Activated gamma-delta T cell (primary cell): ENCODE results near the gene MATR3.
"Not testable (repeated sequence)": the region's sequence is repeated elsewhere in the genome, so short reads cannot be mapped to it uniquely, and the experiment has no call there.

Source experiments
- DNase-seq: peaks from one replicate; lab custom pipeline; 2025; lab: John Stamatoyannopoulos, UW

The MATR3 gene

GRCh38 chr5:139296198-139296597, 2.7 kb downstream of the MATR3 start:
- no peak for DNase-seq

- no peak for DNase-seq
Measured at GRCh38 chr5:139296862-139297326, 3.4 kb downstream of the MATR3 start.

GRCh38 chr5:139297439-139298133, 4.0 kb downstream of the MATR3 start:
- DNase-seq: no peak

- DNase-seq: no peak
Measured at GRCh38 chr5:139298242-139298641, 4.7 kb downstream of the MATR3 start.

DNA sequence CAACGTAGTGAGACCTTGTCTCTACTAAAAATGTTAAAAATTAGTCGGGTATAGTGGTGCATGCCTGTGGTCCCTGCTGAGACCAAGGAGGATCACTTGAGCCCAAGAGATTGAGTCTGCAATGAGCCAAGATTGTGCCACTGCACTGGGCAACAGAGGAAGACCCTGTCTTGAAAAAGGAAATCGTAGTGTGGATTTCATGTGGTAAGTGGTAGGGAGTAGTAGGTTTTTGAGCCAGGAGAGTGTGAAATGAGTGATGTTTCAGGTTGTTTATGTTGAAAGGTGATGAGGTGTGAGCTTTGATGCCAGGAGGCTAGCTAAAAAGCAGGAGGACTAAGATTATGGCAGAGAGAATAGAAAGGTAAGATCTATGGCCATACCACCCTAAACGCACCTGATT, 5.9 kb downstream of the MATR3 start:
- no peak for DNase-seq

- DNase-seq: no peak
Measured at GRCh38 chr5:139301808-139302499, 8.4 kb downstream of the MATR3 start.

DNA sequence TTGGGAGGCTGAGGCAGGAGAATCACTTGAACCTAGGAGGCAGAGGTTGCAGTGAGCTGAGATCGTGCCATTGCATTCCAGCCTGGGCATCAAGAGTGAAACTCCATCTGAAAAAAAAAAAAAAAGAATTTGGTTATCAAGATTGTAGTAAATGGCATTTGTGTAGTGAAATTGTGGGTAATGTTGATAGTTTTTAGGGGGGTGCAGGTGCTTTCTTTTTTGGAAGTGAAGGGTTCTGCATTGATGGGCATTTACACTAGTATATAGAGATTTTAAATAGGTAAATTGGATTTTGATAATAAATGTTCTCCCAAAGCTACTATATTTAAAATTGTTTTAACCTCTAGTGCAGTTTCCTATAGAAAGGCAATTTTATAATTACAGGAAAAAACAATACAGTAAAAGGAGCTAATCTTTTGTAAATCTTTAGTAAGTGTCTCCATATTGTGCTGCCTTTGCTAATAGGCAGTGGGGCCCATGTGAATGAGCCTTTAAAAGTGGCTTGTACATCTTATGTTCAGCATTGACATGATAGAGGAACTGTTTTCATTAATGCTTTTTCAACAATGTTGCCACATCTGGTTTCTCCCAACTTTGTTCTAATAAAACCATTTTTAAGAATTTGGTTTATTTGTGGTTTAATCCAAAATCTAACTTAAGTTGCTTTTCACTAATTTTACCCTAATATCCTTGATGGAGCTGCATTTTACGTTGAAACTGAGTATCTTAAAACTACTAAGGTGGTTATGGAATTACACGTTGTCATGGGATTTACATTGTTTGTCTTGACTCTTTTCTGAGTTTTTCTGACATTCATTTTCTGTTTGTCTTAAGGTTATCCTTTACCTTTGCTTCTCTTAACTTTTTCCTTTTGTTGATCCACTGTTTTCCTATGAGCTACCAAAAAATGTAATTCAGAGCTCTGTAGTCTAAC, 11.1 kb downstream of the MATR3 start:
- no peak for DNase-seq

GRCh38 chr5:139306197-139306596, 12.7 kb downstream of the MATR3 start:
- DNase-seq: no peak

- no peak for DNase-seq
Measured at GRCh38 chr5:139306628-139307379, 13.3 kb downstream of the MATR3 start.

DNA sequence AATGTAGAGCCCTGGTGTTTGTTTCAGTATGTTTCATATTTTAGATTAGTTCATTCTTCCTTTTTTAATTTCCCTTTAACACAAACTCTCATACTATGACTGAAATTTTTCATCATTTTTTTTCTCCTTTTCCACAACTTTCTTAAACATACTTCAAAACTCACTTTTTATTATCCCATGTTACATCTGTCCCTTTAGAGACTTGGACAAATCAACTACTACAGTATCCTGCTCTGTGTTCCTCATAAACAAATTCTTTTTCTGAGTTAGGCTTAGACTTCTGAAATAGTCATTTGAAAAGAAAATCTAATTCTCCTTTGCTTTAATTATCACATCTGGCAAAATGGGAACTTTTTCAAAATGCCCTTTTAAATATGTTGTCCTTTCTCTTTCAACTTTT, 15.3 kb downstream of the MATR3 start:
- DNase-seq: no peak

GRCh38 chr5:139310715-139311186, 17.2 kb downstream of the MATR3 start:
- DNase-seq: not testable (repeated sequence)

DNA sequence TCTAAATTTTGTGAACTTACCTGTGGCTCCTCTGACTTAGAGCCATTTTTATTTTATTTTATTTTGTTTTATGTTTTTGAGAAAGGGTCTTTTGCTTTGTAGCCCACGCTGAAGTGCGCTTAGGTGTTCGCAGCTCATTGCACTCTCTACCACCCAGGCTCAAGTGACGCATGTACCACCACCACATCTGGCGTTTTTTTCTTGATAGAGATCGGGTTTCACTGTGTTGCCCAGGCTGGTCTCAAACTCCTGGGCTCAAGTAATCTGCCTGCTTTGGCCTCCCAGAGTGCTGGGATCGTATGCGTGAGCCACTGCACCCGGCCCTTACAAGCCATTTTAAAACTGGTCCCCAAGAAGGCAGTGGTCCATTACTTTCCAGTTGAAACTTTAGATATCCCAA, 18.5 kb downstream of the MATR3 start:
- DNase-seq: no peak

- no peak for DNase-seq
Measured at GRCh38 chr5:139314276-139314675, 20.7 kb downstream of the MATR3 start.

GRCh38 chr5:139315056-139315615, 21.6 kb downstream of the MATR3 start:
- DNase-seq: no peak

DNA sequence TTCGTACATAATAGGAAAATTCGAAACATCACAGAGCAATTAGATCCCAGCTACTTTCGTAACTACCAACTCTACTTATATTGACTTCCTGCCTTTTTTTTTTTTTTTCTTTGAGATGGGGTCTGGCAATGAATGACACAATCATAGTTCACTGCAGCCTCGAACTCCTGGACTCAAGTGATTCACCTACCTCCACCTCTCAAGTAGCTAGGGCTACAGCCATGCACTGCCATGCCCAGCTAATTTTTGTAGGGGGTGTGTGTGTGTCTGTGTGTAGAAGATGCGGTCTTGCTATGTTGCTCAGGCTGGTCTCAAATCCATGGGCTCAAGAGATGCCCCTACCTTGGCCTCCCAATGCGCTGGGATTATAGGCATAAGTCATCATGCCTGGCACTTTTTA, 42.3 kb downstream of the MATR3 start:
- DNase-seq: no peak

GRCh38 chr5:139340051-139340450, 46.5 kb downstream of the MATR3 start:
- DNase-seq: no peak

DNA sequence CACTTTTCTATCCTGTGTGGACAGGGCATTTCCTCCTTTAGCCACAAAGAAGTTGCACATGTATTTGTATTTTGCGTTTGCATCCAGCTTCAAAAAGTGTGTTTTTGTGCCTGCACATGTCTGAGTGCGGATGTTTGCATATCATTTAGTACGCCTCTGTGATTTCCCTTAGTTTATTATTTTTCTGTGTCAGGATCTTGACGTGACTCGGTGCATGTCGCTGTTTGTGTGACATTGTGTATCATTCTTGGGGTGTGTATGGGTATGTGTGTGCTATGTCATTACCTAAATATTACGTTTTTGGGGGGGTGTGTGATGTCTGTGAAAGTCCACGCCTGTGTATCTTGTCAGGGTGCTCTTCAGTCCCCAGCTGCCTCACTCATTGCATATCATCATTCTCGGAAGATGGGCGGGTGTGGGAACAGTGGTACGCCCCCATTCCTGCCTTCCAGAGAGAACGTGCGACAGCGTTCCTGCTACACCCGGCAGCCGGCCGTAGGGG, 47.7 kb downstream of the MATR3 start:
- DNase-seq: no peak

- peak; percentile 92 for DNase-seq
Measured at GRCh38 chr5:139341689-139342422, 48.3 kb downstream of the MATR3 start, which contains the start of gene PAIP2. PAIP2 (plus strand) TSS chr5:139341854; CDS start chr5:139363785, 21,931 bp downstream.

- peak; percentile 70 for DNase-seq
Measured at GRCh38 chr5:139342423-139342723, 48.8 kb downstream of the MATR3 start.

GRCh38 chr5:139343476-139343875, 49.9 kb downstream of the MATR3 start:
- no peak for DNase-seq
